22Rv1 (cell line): ENCODE data around the gene RNF133.

Source experiments
- CTCF ChIP-seq: fragments of 450-650 bp; IDR thresholded peaks from 2 replicates; pipeline ENCODE4 v1.5.1; 2017; ENCODE audit warnings: mild to moderate bottlenecking
- ZFX ChIP-seq: fragments of 450-650 bp; IDR thresholded peaks from 2 replicates; pipeline ENCODE4 v1.6.1; 2017; ENCODE audit warnings: antibody characterized with exemption, borderline replicate concordance

GRCh38 chr7:122727354-122727753, 28.4 kb upstream of the RNF133 start:
- TF ChIP-seq CTCF: no peak
- no peak for TF ChIP-seq ZFX
